Endothelial cell of umbilical vein (primary cell): Measurements from ENCODE around the gene KDM4B.

ENCODE experiments used
- POLR2A ChIP-seq: IDR thresholded peaks from 2 replicates; pipeline ENCODE4 v1.6.1; 2012; ENCODE audit warnings: low read depth, mild to moderate bottlenecking, control low read depth, low read length
- TF ChIP-seq, protein P1 (sequence below): IDR thresholded peaks from 2 replicates; pipeline ENCODE4 v1.6.1; 2011; ENCODE audit not compliant: insufficient read depth, insufficient read length

DNA sequence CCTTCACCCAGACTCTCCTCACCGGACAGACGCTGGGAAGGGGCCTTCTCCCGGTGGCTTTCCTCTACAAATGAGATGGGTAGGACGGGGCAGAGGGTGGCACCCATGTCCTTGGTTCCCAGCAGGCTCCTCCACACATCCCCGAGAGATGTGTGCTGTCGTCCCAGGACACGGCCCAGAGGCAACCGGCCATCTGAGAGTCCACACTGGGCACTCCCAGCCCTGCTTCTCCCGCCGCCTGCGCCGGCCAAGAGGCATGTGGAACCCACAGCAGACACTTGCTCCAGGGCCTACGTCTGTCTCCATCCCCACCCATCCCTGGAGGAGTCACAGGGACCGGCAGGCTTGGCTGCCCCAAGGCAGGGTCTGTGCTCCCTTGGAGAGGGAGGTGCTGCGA lies 179.9 kb downstream of the KDM4B start:
- TF ChIP-seq POLR2A = no peak
- TF ChIP-seq, protein P1, sequence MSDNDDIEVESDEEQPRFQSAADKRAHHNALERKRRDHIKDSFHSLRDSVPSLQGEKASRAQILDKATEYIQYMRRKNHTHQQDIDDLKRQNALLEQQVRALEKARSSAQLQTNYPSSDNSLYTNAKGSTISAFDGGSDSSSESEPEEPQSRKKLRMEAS = no peak
